Activated CD8-positive, alpha-beta memory T cell treated with anti-CD3 and anti-CD28 coated beads for 36 hours (primary cell): ENCODE data around the gene LMNTD2. TPM values are rescaled to one million over a fixed set of nuclear protein-coding genes. Genes with fewer than 3 reads are reported as not detected.

Experiments
- CTCF ChIA-PET: fragments of 350-600 bp; sonication (Branson Sonifier 250); formaldehyde crosslinking; loops from one replicate; lab custom pipeline; 2021; ENCODE audit warnings: antibody characterized with exemption; lab: Charles Lee
- POLR2A ChIA-PET: fragments of 350-600 bp; sonication (Branson Sonifier 250); formaldehyde crosslinking; loops from one replicate; lab custom pipeline; 2021; ENCODE audit warnings: antibody characterized with exemption; lab: Charles Lee
- total RNA-seq, 2 experiments: library from RNA; stranded (reverse); gene quantifications; one replicate each; pipeline ENCODE4 v1.2.3, GENCODE V29; 2021

LMNTD2 gene
- total RNA-seq, 2 experiments from 2014 or later: 0.75 to 0.89 TPM

DNA sequence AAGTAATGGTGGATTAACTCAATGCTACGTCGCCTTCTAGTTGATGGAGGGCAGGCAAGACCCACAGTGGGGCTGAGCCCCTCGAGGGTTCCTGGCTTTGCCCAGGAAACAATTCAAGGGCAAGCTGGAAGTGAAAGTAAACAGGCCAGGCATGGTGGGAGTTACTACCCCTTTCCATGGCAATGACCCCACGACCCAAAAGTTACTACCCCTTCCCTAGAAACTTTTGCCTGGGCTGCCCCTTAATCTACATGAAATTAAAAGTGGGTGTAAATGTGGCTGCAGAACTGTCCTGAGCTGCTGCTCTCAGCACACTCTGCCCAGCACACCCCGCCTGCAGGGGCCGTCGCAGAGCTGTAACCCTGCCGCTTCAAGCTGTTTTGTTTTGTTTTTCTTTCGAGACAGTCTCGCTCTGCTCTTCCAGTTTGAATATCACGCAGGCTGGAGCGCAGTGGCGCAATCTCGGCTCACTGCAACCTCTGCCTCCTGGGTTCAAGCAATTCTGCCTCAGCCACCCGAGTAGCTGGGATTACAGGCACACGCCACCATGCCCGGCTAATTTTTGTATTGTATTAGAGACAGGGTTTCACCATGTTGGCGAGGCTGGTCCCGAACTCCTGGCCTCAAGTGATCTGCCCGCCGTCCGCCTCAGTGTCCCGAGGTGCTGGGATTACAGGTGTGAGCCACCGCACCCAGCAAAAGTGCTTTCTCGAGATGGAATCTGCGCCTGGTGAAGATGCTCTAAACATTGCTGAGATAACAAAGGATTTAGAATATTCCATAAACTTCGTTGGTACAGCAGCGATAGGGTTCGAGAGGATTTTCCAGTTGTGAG, 47.6 kb downstream of the LMNTD2 start:
- CTCF ChIA-PET: interaction anchor here (1.3 kb wide), 1 partner anchor 65 kb away, joined by 3 read pairs; no protein-coding TSS in a partner anchor

DNA sequence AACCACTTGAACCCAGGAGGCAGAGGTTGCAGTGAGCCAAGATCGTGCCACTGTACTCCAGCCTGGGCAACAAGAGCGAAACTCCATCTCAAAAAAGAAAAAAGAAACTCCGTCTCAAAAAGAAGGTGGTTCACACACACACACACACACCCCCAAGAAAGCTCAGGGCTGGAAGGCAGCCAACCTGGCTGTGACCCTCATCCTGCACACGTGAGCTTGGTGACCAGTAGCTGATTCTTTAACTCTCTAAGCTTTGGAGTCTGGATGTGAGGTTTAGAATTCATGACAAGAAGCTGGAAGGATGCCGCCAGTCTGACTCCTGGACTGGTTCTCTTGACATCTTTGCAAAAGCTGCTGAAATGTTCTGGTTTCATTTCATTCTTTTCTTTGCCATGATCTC, 51.6 kb downstream of the LMNTD2 start:
- ChIA-PET POLR2A (no interaction called here), CTCF (interaction anchor here (6.0 kb wide), 1 partner anchor 10 kb away, joined by 26 read pairs; no protein-coding TSS in a partner anchor)

More for the DNA sequence above, 47.6 kb downstream of the LMNTD2 start:
- POLR2A ChIA-PET: interaction anchor here (0.6 kb wide), 1 partner anchor 253 kb away, joined by 3 read pairs; no protein-coding TSS in a partner anchor

GRCh38 chr11:507727-508515, 52.6 kb downstream of the LMNTD2 start:
- POLR2A ChIA-PET: no interaction called here
- CTCF ChIA-PET: interaction anchor here (2.0 to 6.0 kb wide), 2 partner anchors 11 to 59 kb away, joined by 10 to 26 read pairs; partner anchors contain the start of gene PTDSS2

DNA sequence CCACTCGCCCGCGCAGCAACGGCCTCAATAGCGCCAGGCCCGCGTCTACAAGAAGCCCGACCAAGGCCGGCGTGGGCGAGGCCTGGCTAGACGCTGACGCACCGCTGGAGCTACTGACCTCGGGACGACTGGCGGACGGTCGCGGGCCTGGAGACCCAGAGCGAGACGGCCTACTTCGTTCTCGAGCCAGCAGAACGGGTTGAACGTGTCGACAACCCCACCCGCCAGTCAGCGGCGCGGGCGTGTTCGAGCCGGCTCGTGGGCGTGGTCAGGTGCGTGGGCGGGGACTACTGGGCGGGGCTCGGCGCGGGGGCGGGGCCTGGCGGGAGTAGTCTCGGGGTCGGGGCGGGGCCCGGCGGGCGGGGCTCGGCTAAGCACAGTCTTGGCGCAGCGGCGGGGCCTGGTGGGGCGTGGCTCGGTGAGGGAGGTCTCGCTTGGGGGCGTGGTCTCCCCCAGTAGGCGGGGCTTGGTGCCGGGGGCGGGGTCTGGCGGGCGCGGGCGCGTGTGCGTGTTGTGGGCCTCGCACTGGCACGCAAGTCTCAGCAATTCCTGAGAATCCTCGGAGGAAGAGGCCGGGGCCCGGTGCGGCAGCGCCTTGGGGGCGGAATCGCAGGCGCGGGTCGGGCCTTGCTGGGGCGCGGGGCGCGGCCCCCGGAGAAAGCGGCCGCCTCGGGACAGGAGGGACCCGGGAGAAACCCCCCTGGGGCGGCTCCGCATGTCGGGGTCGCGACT, 53.4 kb downstream of the LMNTD2 start, which contains the start of gene RNH1:
RNH1 (minus strand) TSS at position 248 of the 732 bp plus-strand sequence. CDS start 5,080 bp downstream, outside the sequence.
- ChIA-PET POLR2A (interaction anchor here (0.5 to 2.1 kb wide), 5 partner anchors 12 to 299 kb away, joined by 3 to 14 read pairs (median 7); partner anchors contain the start of genes HRAS, LRRC56 and PTDSS2), CTCF (interaction anchor here (2.0 to 6.0 kb wide), 2 partner anchors 11 to 58 kb away, joined by 10 to 26 read pairs; partner anchors contain the start of gene PTDSS2)

- ChIA-PET POLR2A (interaction anchor here (0.5 to 2.1 kb wide), 6 partner anchors 12 to 300 kb away, joined by 3 to 14 read pairs (median 7); partner anchors contain the start of genes HRAS, LRRC56 and PTDSS2), CTCF (interaction anchor here (0.7 to 6.0 kb wide), 3 partner anchors 12 to 57 kb away, joined by 3 to 26 read pairs (median 10); partner anchors contain the start of gene PTDSS2)
Observed at GRCh38 chr11:506238-506994, 54.1 kb downstream of the LMNTD2 start.

DNA sequence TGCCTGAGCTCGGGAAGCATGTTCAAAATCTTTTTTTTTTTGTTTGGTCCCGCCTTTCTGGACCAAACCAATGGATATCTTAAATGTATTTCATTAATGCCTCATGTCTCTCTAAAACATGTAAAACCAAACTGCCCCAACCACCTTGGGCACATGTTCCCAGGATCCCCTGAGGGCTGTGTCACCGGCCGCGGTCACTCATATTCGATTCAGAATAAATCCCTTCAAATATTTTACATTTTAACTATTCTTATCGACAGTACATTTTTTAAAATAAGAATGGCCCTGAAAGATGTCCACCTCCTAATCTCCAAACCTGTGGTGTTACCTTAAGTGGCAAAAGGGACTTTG, 55.6 kb downstream of the LMNTD2 start:
- CTCF ChIA-PET: interaction anchor here (6.0 kb wide), 1 partner anchor 14 kb away, joined by 26 read pairs; no protein-coding TSS in a partner anchor

More for the DNA sequence above, 55.6 kb downstream of the LMNTD2 start:
- POLR2A ChIA-PET: interaction anchor here (0.6 kb wide), 1 partner anchor 13 kb away, joined by 3 read pairs; no protein-coding TSS in a partner anchor

Other genes with a start within 250 kb of the LMNTD2 start
- 10 to 100 TPM; 97.5 to 99.3 TPM for gene IFITM1, start 246.7 kb downstream of the LMNTD2 start, total RNA-seq
- gene IFITM3, start 239.9 kb downstream of the LMNTD2 start, total RNA-seq: 10 to 100 TPM; 30.8 to 36.7 TPM
- gene B4GALNT4, start 191.2 kb downstream of the LMNTD2 start, total RNA-seq: under 1 TPM; 0.38 to 0.42 TPM
- gene PKP3, start 166.5 kb downstream of the LMNTD2 start, total RNA-seq: under 1 TPM in 1 of 2 experiments, not detected in 1; 0.50 TPM
- gene SIGIRR, start 145.7 kb downstream of the LMNTD2 start, total RNA-seq: 10 to 100 TPM; 34.4 to 35.6 TPM
- gene ANO9, start 118.7 kb downstream of the LMNTD2 start, total RNA-seq: 10 to 100 TPM; 21.9 to 22.0 TPM
- 10 to 100 TPM; 26.2 to 30.0 TPM for gene PTDSS2, start 110.5 kb downstream of the LMNTD2 start, total RNA-seq
- gene RNH1, start 53.5 kb downstream of the LMNTD2 start, total RNA-seq: 100 to 1,000 TPM; 120 TPM
- gene HRAS, start 25.2 kb downstream of the LMNTD2 start, total RNA-seq: 10 to 100 TPM; 75.2 to 79.1 TPM
- gene LRRC56, start 23.2 kb downstream of the LMNTD2 start, total RNA-seq: 1 to 10 TPM; 1.8 to 2.1 TPM
- 10 to 100 TPM; 19.8 to 21.2 TPM for gene RASSF7, start 232 bp upstream of the LMNTD2 start, total RNA-seq
- 10 to 100 TPM; 46.0 to 47.4 TPM for gene PHRF1, start 15.7 kb upstream of the LMNTD2 start, total RNA-seq
- 1 to 10 TPM; 7.6 to 9.5 TPM for gene IRF7, start 55.2 kb upstream of the LMNTD2 start, total RNA-seq
- not detected for gene CDHR5, start 64.2 kb upstream of the LMNTD2 start, total RNA-seq
- gene SCT, start 66.4 kb upstream of the LMNTD2 start, total RNA-seq: not detected
- gene DRD4, start 76.5 kb upstream of the LMNTD2 start, total RNA-seq: under 1 TPM; 0.29 to 0.30 TPM
- 10 to 100 TPM; 55.6 to 58.7 TPM for gene DEAF1, start 134.5 kb upstream of the LMNTD2 start, total RNA-seq
- 10 to 100 TPM in 1 of 2 experiments, 1 to 10 TPM in 1; 8.9 to 11.2 TPM for gene TMEM80, start 135.1 kb upstream of the LMNTD2 start, total RNA-seq
- gene EPS8L2, start 145.5 kb upstream of the LMNTD2 start, total RNA-seq: 10 to 100 TPM; 12.6 to 14.3 TPM
- gene TALDO1, start 186.7 kb upstream of the LMNTD2 start, total RNA-seq: 100 to 1,000 TPM; 270 to 286 TPM
- 10 to 100 TPM; 52.6 to 60.4 TPM for gene GATD1, start 216.7 kb upstream of the LMNTD2 start, total RNA-seq
- gene CEND1, start 229.4 kb upstream of the LMNTD2 start, total RNA-seq: 1 to 10 TPM; 1.3 to 1.4 TPM
- gene SLC25A22, start 237.5 kb upstream of the LMNTD2 start, total RNA-seq: 10 to 100 TPM; 81.1 to 83.9 TPM
- 10 to 100 TPM; 32.7 TPM for gene PIDD1, start 244.5 kb upstream of the LMNTD2 start, total RNA-seq
- gene RPLP2, start 249.2 kb upstream of the LMNTD2 start, total RNA-seq: 1,000 to 10,000 TPM; 2,602 to 2,630 TPM